Measurements from ENCODE around the gene DUSP7. TPM values are rescaled to one million over a fixed set of nuclear protein-coding genes. Genes with fewer than 3 reads are reported as not detected.

The DUSP7 gene
- total RNA-seq, 6 experiments from 2014 or later: 31.7 to 43.3 (median 37.4) TPM

GRCh38 chr3:52056968-52057811, 819 bp upstream of the DUSP7 start:
- TF ChIP-seq, protein P1, sequence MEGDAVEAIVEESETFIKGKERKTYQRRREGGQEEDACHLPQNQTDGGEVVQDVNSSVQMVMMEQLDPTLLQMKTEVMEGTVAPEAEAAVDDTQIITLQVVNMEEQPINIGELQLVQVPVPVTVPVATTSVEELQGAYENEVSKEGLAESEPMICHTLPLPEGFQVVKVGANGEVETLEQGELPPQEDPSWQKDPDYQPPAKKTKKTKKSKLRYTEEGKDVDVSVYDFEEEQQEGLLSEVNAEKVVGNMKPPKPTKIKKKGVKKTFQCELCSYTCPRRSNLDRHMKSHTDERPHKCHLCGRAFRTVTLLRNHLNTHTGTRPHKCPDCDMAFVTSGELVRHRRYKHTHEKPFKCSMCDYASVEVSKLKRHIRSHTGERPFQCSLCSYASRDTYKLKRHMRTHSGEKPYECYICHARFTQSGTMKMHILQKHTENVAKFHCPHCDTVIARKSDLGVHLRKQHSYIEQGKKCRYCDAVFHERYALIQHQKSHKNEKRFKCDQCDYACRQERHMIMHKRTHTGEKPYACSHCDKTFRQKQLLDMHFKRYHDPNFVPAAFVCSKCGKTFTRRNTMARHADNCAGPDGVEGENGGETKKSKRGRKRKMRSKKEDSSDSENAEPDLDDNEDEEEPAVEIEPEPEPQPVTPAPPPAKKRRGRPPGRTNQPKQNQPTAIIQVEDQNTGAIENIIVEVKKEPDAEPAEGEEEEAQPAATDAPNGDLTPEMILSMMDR (IDR thresholded peaks at IDR 0.05): no peak
- H3K27ac Mint-ChIP-seq: peak overlapping the region; percentile 97
- H3K4me1 Mint-ChIP-seq (ENCODE audit: low read depth): peaks cover 31% of the 10 kb centered on the region
- peak; percentile 99 for DNase-seq
- H3K9me3 Mint-ChIP-seq: no peaks in the 10 kb centered on the region
- no peaks in the 10 kb centered on the region; the same call in 1 of the 2 replicates for H3K27me3 Mint-ChIP-seq (ENCODE audit: insufficient read depth)
- H3K36me3 Mint-ChIP-seq (ENCODE audit: low read depth): peaks cover 13% of the 10 kb centered on the region
- peak overlapping the region; percentile 93 for H3K4me3 Mint-ChIP-seq

GRCh38 chr3:52055537-52056351, 627 bp downstream of the DUSP7 start:
- peaks cover 13% of the 10 kb centered on the region for H3K36me3 Mint-ChIP-seq (ENCODE audit: low read depth)
- H3K4me3 Mint-ChIP-seq: peak overlapping the region; percentile 91
- H3K27me3 Mint-ChIP-seq (ENCODE audit: insufficient read depth): no peaks in the 10 kb centered on the region; the same call in 1 of the 2 replicates
- TF ChIP-seq, protein P1 (IDR thresholded peaks at IDR 0.05): no peak; the same call in none of the 2 replicates
- H3K9me3 Mint-ChIP-seq: no peaks in the 10 kb centered on the region
- no peak for DNase-seq
- peaks cover 36% of the 10 kb centered on the region for H3K4me1 Mint-ChIP-seq (ENCODE audit: low read depth)
- peak overlapping the region; percentile 85 for H3K27ac Mint-ChIP-seq

DNA sequence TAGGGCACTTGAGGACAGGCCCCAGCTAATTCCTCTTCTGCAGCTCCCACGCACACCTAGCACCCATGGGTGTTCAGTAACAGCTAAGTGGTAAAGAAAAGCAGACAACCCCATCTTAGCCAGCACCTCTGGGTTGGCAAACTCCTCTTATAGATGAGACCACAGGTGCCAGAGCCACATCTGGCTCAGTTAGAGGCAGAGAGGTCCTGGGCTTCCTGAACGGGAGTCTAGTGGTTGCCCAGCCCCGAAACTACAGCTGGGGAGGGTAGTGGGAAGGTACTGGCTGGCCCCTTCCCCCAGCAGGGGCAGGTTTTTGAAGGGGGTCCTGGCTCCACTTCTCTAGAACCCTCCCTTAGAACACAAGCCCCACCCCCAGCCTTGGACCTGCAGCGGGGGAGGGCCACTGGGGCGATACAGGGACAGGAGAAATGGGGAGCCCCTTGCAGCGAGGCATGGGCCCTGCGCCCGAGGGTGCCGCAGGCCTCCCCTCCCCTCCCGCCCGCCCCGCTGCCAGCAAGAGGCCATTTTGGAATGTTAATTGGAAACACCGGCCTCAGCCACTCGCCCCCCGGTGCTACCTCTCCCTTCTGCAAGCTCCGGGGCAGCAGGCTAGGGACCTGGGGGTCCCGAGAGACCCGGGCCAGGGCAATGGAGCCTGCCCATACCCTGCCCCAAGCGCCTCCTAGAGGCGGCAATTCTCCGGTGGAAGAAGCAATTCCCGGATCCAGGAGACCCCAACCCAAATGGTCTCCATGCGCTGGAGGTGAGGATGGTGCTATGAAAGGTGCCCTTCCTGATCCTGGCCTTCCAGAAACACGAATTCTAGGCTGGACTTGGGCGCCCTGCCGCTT, 1.5 kb downstream of the DUSP7 start:
- Mint-ChIP-seq H3K4me3 (peak overlapping the region; percentile 91), H3K27ac (peak overlapping the region; percentile 95), H3K36me3 (ENCODE audit: low read depth) (peaks cover 13% of the 10 kb centered on the region), H3K4me1 (ENCODE audit: low read depth) (peaks cover 36% of the 10 kb centered on the region), H3K9me3 (no peaks in the 10 kb centered on the region), H3K27me3 (ENCODE audit: insufficient read depth) (no peaks in the 10 kb centered on the region; the same call in 1 of the 2 replicates)
- DNase-seq: no peak
- TF ChIP-seq, protein P1 (IDR thresholded peaks at IDR 0.05): peak; percentile 66; the same call in 1 of the 2 replicates

DNA sequence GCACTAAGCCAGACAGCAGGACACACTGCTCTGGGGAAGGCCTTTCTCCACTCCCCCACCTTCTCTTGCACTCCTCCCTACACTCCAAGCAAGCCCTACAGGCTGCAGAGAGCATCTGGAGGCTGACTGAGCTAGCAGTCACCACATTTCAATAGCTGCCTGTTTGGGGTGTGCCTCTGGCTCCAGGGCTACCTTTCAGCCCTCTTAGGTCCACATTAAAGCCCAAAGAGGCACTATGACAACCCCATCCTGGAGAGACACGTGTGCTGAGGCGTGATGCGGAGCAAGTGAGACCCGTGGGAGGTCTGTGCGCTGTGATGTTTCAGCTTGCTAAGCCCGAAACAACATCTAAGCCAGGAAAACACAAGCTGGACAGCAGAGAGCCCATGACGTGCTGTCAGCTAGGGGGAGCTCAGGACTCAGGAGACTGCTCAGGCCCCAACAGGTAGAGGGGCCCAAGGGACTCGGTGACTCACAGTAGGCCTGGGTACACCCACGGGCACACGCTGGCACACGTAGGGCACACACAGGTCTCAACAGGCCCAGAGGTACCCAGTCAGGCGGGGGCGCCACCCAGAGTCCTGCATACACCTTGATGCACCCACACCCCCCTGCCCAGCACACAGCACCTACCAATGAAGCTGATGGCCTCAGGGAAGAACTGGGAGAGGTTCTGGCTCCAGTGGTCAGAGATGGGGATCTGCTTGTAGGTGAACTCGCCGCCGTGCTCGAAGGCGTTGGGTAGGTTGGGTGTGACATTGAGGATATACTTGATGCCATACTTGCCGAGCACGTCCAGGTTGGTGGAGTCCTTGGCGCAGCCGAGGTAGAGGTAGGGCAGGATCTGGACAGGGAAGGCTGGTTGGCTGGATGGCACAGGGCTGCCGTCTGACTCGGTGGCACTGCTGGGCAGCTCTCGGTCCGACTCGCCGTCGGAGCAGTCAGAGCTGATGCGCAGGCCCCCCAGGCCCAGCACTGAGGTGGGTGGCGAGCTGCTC, 2.8 kb downstream of the DUSP7 start:
- Mint-ChIP-seq H3K36me3 (ENCODE audit: low read depth) (peaks cover 13% of the 10 kb centered on the region), H3K27me3 (ENCODE audit: insufficient read depth) (no peaks in the 10 kb centered on the region; the same call in 1 of the 2 replicates), H3K9me3 (no peaks in the 10 kb centered on the region), H3K27ac (peak overlapping the region; percentile 95), H3K4me3 (peak overlapping the region; percentile 91), H3K4me1 (ENCODE audit: low read depth) (peaks cover 46% of the 10 kb centered on the region)
- peak; percentile 47 for DNase-seq
- TF ChIP-seq, protein P1 (IDR thresholded peaks at IDR 0.05): no peak; the same call in none of the 2 replicates

All from HFFc6 (cell line).